ENCODE results near the gene PAFAH1B1.

PAFAH1B1 gene

DNA sequence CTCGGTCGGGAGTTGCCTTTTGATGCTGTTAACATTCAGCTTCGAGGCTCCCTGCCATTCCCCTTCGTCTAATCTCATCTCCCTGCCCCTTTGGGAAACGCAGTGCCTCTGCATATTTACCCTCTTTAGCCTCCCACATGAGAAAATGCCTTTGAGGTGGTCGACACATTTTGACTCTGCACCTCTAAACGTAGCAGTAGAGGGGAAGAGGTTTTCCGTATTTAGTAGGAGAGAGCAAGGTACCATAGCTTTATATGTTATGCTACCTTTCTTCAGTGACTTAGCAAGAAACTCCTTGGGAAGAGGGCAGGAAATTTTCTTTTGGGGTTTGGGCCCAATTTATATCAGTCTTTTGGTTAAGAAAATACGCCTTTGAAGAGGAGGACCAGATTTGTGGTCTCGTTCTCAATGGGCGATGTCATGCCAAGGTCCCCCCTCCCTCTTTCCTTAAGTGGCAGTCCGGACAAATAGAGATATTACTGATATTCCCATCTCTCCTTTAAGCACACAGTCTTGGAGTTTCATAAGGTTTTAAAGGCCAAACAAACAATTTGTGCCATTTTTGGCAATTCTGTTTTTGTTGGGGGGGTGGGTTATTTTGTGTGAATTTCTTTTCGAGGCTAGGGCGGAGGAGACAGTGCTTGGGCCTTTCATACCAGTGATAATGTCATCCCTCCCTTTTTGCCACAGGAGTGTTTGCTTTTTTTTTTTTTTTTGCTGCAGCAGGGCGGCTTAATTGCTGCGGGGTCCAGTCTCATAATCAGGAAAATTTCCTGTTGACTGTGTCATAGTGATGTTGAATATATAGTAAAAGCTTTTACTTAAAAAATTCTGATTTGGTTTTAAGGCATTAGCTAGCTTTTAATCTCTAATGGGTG lies 1.5 kb downstream of the PAFAH1B1 start:
- TF ChIP-seq POLR2AphosphoS5 (IDR thresholded peaks at IDR 0.05; ENCODE audit: low read depth, low read length) = no peak
- TF ChIP-seq SIN3A (IDR thresholded peaks at IDR 0.05; ENCODE audit: borderline replicate concordance, insufficient read depth, low read length) = no peak
- no peak for TF ChIP-seq TAF1 (IDR thresholded peaks at IDR 0.05; ENCODE audit: borderline replicate concordance, insufficient read depth, low read length)
- TF ChIP-seq FOXP2 (optimal IDR thresholded peaks at IDR 0.05; ENCODE audit: borderline replicate concordance, extremely low read depth, extremely low read length, insufficient read depth) = no peak
- TF ChIP-seq, protein P1, sequence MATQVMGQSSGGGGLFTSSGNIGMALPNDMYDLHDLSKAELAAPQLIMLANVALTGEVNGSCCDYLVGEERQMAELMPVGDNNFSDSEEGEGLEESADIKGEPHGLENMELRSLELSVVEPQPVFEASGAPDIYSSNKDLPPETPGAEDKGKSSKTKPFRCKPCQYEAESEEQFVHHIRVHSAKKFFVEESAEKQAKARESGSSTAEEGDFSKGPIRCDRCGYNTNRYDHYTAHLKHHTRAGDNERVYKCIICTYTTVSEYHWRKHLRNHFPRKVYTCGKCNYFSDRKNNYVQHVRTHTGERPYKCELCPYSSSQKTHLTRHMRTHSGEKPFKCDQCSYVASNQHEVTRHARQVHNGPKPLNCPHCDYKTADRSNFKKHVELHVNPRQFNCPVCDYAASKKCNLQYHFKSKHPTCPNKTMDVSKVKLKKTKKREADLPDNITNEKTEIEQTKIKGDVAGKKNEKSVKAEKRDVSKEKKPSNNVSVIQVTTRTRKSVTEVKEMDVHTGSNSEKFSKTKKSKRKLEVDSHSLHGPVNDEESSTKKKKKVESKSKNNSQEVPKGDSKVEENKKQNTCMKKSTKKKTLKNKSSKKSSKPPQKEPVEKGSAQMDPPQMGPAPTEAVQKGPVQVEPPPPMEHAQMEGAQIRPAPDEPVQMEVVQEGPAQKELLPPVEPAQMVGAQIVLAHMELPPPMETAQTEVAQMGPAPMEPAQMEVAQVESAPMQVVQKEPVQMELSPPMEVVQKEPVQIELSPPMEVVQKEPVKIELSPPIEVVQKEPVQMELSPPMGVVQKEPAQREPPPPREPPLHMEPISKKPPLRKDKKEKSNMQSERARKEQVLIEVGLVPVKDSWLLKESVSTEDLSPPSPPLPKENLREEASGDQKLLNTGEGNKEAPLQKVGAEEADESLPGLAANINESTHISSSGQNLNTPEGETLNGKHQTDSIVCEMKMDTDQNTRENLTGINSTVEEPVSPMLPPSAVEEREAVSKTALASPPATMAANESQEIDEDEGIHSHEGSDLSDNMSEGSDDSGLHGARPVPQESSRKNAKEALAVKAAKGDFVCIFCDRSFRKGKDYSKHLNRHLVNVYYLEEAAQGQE (IDR thresholded peaks at IDR 0.05; ENCODE audit: insufficient read depth in 1 of 2, low read depth in 2 of 2, low read length in 2 of 2) = no peak

DNA sequence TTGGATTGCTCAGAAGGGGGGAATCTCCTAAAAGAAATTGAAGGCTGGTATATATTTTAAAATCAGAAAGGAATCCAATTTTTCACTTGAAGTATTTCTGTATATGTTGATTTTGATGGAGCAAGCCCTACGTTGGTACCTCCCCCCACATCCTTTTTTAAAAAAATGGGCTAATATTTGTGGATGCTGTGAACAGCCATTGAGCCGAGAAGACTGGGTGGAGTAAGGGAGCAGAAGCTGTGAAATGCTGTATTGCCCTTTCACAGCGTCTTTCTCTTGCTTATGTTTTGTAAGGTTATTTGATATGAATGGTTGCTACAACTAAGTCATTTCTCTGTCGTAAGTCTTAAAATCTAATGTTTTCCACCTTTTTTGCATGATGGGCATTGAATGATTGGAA lies 2.3 kb downstream of the PAFAH1B1 start:
- TF ChIP-seq SIN3A (IDR thresholded peaks at IDR 0.05; ENCODE audit: borderline replicate concordance, insufficient read depth, low read length) = no peak
- no peak for TF ChIP-seq TAF1 (IDR thresholded peaks at IDR 0.05; ENCODE audit: borderline replicate concordance, insufficient read depth, low read length)
- no peak for TF ChIP-seq POLR2AphosphoS5 (IDR thresholded peaks at IDR 0.05; ENCODE audit: low read depth, low read length)
- TF ChIP-seq FOXP2 (optimal IDR thresholded peaks at IDR 0.05; ENCODE audit: borderline replicate concordance, extremely low read depth, extremely low read length, insufficient read depth) = no peak
- TF ChIP-seq, protein P1 (IDR thresholded peaks at IDR 0.05; ENCODE audit: insufficient read depth in 1 of 2, low read depth in 2 of 2, low read length in 2 of 2) = no peak

DNA sequence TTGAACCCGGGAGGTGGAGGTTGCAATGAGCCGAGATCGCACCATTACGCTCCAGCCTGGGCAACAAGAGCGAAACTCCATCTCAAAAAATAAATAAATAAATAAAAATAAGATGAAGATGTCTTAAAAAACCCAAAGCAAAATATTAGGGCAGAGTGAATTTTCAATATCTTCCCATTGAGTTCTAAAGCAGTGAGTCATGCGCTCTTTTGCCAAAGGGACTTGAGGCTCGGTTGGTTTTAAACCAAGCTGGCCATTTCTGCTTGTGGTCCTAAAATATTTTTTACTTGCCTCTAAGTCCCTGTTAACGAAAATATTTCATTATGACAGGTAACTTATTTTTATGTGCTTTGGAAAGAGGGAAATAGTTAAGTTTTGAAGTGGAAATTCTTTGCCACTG lies 4.7 kb downstream of the PAFAH1B1 start:
- TF ChIP-seq FOXP2 (optimal IDR thresholded peaks at IDR 0.05; ENCODE audit: borderline replicate concordance, extremely low read depth, extremely low read length, insufficient read depth) (no peak), SIN3A (IDR thresholded peaks at IDR 0.05; ENCODE audit: borderline replicate concordance, insufficient read depth, low read length) (no peak), TAF1 (IDR thresholded peaks at IDR 0.05; ENCODE audit: borderline replicate concordance, insufficient read depth, low read length) (no peak), POLR2AphosphoS5 (IDR thresholded peaks at IDR 0.05; ENCODE audit: low read depth, low read length) (no peak)
- TF ChIP-seq, protein P1 (IDR thresholded peaks at IDR 0.05; ENCODE audit: insufficient read depth in 1 of 2, low read depth in 2 of 2, low read length in 2 of 2) = no peak

DNA sequence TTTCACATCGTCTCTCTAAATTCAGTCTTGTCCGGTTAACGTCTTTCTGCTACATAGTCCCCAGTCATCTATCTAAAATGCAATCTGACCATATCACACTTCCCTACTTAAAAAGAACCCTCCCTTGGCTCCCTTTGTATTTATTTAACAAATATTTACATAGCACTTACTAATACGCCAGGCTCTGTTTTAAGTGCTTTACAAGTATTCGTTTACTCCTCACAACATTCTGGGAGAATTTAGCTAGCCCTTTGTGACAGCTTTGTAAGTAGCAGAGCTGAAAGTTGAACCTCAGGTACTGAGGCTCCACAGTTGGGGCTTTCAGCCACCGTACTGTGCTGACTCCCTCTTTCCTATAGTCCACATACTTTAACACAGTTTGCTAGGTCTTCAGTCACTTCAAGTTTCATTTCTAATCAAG lies 9.2 kb downstream of the PAFAH1B1 start:
- no peak for TF ChIP-seq POLR2AphosphoS5 (IDR thresholded peaks at IDR 0.05; ENCODE audit: low read depth, low read length)
- TF ChIP-seq SIN3A (IDR thresholded peaks at IDR 0.05; ENCODE audit: borderline replicate concordance, insufficient read depth, low read length) = no peak
- TF ChIP-seq, protein P1 (IDR thresholded peaks at IDR 0.05; ENCODE audit: insufficient read depth in 1 of 2, low read depth in 2 of 2, low read length in 2 of 2) = no peak
- no peak for TF ChIP-seq TAF1 (IDR thresholded peaks at IDR 0.05; ENCODE audit: borderline replicate concordance, insufficient read depth, low read length)
- no peak for TF ChIP-seq FOXP2 (optimal IDR thresholded peaks at IDR 0.05; ENCODE audit: borderline replicate concordance, extremely low read depth, extremely low read length, insufficient read depth)
